CD4-positive, alpha-beta T cell treated with Interleukin-2 at 100 ng/mL for 4 hours (primary cell): ENCODE results near the gene SCARF2.
"Not testable (repeated sequence)": the region's sequence is repeated elsewhere in the genome, so short reads cannot be mapped to it uniquely, and the experiment has no call there.

Experiments used
- DNase-seq: peaks from one replicate; pipeline ENCODE4 v3.0.0-alpha.2; 2020; ENCODE audit warnings: low spot score

The SCARF2 gene

DNA sequence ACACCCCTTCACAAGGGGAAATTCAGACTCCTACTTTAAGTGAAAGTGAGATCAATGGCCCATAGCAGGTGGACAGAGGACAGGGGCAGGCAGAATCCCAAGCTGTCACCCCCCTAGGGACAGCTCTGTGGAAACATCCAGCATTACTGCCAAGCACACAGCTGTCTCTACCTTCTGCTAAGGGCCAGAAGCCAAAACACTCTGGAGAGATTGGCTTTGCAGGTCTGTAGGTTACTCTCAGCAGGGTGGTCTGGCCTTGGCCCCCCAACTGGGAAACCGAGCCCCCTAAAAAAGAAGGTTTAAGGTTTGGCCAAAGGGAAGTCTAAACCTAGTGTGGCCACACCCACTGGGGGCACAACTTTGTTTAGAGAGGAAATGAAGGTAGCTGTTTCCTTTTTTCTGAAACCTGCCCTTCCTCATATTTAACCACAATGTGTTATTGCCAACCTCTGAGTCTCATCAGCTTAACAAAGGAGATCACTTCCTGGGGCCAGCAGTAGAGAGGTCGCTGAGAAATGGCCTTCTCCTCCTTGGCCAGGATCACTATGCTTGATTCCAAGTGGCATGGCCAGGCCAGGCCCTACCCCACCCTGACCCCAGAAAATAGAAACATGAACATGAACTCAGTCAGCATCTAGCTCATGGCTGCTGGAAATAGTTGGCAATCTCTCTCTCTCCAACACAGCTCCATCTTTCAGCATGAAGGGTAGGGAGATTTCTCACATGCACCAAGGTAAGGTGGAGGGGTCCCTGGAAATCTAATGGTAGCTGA, 25.9 kb upstream of the SCARF2 start:
- peak; percentile 64 for DNase-seq

DNA sequence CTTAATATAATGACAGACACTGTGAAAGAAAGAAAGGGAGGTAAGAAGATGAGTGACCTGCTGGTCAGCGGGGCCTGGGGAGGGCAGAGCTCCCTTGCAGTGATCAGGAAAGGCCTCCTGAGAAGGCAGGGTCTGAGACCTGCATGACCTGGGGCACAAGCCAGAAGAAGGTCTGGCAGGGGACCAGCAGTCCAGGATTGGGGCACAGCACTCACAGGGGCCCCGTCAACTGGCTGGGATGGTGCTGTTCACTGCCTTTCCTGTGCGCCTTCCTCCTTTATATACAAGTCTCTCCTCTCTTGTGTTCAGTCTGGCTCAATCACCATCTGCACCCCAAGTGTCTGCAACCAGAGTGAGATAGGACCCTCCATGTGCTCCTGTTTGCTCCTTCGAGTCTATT, 22.2 kb upstream of the SCARF2 start:
- DNase-seq, result no peak

DNA sequence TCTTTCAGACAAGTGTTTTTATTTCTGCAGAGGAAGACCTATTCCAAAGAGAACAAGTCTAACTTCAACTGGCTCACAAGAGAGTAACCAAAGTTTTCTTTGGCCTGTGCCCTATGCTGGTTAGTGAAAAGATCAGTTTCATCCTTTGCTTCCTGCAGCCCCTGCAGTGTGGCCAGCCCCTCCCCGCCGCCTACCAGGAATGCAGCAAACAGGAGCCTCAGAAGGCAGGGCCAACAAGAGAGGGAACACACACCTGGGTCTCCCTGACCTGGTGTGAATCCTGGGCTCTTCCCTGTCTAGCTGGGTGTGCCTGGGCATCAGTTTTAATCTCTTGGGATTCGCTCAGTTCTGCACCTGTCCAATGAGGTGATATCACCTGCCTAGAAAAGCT, 21.5 kb upstream of the SCARF2 start:
- no peak for DNase-seq

DNA sequence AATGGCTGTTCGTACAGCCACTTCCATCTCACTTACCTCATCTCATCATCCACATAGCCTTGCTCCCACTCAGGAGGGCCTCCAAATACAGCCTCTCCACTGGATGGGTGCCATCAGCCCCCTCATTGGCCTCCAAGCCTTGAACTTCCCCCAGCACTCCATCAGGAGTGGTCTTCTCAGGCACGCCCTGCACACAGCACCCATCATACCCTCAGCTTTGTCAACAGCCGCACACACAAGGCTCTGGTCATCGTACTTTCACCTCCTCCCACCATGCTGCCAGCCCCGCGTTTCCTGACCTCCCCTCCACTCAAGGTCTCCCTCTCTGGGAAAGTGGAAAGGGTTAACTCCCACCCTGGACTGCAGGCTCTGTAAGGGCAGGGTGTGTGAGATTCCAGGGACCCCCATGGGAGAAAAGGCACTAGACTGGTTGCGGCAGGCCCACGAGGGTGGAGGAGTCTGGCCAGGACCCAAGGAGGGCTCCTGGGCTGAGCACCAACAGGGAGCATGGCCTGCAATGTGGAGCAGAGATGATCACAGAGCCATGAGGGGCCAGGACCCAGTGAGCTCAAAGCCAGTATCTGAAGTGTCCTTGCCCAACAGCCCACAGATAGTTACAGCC, 21.0 kb upstream of the SCARF2 start:
- DNase-seq, result no peak

DNA sequence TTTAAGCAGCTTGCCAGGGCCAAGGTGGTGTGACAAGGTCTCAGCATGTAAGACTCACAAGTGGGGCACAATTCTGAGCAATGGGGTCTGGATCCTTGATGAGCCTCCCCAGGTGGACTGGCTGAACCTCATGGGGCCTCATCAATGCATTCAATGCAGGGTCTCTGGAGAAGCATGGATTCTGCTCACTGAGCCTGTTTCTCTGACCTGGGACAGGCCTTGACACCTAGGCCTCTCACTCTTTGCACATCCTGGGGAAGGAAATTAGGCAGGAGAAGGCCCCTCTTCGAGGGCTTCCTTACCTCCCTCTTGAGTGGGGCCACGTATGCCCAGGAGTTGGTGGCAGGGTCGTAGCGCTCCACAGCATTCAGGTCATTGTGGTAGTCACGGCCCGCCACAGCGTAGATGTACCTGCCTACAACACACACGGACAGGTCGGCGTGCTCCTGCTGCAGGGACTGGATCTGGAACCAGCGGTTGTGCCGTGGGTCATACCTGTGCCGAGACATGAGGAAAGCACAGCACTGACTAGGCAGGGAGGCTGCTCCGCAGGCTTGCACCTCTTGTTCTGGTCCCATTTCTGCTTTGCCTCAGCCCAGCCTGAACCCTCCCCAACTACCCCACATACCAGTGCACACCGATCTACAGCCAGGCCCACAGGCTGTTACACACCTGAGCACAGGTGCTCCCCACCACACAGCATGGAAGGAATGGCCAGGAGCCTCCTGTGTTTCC, 20.0 kb upstream of the SCARF2 start:
- DNase-seq, result no peak

DNA sequence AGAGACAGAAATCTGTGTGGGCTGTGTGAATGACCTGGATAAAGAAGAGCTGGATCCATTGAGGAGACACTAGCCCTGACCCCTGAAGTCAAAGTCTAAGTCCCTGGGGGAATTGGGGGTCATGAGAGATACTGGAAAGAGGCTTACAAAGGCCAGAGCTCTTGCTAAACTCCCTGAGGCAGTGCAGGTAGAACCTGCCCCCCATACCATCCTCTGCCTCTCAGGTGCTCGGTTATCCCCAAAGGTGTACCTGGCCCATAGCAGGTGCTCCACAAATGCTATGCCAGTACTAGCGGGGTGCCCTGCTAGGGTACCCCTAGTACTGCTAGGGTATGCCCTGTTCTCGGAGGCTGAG, 19.1 kb upstream of the SCARF2 start:
- DNase-seq, result no peak

DNA sequence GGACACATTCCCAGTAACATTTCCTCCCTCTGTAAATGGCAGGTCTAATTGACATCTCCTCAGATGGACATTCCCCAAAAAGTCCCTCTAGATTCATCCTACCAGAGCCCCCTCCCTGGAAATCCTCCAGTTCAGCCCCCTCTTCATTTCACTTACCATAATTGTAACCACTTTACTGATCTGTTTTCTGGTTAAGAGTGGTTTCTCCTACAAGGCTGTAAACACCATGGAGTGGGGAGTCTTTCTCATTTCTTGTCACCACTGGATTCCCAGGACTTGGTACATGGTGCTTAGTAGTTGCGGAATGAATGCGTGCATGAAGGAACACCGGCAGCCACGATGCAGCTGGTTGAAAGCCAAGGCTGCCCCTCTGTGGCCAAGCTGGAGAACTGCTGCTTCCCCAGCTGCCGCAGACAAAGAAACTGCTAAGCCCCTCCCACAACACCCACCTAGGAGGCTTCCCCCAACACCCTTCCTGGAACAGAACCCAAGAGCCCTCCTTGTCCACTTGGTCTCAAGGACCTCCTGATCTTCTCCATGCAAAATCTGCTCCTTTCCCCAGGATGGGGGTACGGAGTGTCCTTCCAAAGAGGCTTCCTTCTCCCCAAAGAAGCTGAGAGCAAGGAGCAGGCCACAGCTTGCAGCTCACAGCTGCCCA, 18.6 kb upstream of the SCARF2 start:
- DNase-seq, result peak; percentile 78

DNA sequence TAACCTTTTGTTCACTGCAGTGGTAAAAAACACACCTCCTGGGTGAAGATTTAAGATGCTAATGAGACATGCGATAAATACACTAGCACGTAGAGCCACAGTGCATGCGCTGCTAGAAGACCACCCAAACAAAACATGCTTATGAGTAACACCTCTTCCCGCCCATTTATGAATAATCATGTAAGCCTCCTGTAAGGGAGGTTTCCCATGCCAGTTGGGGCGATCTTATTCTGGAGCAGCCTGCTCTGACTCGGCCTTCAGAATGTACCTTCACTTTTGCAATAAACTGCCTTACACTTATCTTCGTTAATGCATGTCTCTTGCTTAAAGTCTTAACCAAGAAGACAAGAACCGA, 18.1 kb upstream of the SCARF2 start:
- no peak for DNase-seq

DNA sequence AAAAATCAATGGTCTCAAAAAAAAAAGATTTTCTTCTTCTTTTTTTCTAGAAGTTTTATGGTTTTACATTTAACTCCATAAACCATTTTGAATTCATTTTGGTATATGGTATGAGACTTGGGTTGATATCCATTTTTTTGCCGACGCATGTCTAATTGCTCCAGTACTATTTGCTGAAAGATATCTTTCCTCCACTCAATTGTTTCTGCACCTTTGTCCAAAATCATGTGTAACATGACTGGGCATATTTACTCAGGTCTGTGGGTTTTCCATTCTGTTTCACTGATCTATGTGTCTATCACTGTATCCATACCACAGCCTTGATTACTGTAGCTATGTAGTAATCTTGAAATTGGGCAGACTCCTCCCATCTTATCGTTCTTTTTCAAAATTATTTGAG, 15.6 kb upstream of the SCARF2 start:
- DNase-seq, result no peak

DNA sequence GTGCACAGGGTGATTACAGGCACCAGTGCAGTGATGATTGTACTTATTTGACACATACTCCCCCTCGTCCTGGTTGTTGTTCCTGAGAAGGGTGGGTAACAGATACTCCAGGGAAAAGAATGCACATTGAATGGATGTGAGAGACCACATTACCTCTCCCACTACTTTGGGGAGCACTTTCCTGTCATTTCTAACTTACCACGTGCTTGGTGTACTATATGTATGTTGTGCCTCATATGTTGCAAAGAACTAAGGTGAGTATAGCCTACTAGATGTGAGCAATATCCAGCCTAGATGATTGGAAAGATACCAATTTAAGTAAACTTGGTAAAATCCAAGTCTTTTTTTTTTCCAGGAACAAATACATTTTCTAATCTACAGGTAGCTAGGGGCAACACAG, 14.3 kb upstream of the SCARF2 start:
- DNase-seq, result no peak

DNA sequence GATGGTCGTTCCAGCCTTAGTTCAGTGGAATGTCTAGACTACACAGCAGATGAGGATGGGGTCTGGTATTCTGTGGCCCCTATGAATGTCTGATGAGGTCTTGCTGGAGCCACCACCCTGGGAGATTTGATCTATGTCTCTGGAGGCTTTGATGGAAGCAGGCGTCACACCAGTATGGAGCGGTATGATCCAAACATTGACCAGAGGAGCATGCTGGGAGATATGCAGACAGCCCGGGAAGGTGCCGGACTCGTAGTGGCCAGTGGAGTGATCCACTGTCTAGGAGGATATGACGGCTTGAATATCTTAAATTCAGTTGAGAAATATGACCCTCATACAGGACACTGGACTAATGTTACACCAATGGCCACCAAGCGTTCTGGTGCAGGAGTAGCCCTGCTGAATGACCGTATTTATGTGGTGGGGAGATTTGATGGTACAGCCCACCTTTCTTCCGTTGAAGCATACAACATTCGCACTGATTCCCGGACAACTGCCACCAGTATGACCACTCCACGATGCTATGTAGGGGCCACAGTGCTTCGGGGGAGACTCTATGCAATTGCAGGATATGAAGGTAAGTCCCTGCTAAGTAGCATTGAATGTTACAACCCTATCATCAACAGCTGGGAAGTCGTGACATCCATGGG, 13.6 kb upstream of the SCARF2 start:
- not testable (repeated sequence) for DNase-seq

DNA sequence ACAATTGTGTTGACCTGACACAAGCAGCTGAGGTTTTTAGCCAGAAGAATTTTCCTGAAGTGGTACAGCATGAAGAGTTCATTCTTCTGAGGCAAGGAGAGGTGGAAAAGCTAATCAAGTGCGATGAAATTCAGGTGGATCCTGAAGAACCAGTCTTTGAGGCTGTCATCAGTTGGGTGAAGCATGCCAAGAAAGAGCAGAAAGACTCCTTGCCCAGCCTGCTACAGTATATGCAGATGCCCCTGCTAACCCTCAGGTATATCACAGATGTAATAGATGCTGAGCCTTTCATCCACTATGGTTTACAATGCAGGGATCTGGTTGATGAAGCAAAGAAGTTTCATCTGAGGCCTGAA, 12.9 kb upstream of the SCARF2 start:
- no peak for DNase-seq

DNA sequence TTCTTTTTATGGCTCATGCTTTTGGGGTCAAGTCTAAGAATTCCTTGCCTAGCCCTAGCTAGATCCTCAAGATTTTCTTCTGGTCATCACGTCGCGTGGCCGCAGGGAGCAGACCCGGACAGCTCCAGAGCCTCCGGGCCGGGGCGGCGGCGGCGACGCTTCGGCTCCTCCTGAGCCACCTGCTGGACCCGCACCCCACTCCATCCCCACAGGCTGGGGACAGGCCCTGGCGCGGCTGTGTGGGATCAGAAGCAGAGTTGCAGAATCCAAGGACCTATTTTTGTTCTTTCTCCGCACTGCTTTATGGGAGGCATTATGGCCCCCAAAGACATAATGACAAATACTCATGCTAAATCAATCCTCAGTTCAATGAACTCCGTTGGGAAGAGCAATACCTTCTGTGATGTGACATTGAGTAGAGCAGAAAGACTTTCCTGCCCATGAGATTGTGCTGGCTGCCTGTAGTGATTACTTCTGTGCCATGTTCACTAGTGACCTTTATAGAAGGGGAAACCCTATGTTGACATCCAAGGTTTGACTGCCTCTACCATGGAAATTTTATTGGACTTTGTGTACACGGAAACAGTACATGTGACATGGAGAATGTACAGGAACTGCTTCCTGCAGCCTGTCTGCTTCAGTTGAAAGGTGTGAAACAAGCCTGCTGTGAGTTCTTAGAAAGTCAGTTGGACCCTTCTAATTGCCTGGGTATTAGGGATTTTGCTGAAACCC, 12.4 kb upstream of the SCARF2 start:
- no peak for DNase-seq

DNA sequence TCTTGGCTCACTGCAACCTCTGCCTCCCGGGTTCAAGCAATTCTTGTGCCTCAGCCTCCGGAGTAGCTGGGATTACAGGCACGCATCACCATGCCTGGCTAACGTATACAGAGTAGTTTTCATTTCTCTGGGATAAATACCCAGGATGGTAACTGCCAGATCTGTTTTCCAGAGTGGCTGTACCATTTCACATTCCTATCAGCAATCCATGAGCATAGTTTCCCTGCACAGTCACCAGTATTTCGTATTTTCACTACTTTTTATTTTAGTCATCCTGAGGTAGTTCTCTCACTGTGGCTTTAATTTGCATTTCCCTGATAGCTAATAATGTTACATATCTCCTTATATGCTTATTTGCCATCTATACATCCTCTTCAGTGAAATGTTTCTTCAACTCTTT, 11.0 kb upstream of the SCARF2 start:
- no peak for DNase-seq

DNA sequence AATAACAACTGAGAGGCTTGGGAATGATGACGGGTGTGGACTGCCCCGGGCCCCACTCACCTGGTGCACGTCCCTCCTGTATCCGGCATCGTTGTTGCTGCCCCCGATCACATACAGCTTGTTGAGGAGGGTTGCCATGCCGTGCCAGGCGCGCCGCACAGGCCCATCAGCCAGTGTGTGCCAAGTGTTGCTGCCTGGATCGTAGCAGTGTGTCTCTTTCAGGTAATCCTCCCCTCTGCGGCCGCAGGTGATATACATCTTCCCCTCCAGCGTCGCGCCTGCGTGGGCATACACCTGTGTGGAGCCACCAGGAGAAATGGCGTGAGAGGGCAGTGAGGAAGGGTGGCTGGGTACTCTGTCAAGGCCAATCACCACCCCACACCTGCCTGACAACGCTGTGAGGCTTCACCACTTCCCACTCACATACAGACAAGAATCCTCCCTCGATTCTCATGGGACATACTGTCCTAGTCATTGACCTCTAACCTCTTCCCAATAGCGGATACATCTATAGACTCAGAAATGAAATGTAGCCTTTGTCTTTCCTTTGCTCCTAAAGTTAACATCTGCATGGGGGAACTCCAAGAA, 8.9 kb upstream of the SCARF2 start:
- DNase-seq, result no peak

DNA sequence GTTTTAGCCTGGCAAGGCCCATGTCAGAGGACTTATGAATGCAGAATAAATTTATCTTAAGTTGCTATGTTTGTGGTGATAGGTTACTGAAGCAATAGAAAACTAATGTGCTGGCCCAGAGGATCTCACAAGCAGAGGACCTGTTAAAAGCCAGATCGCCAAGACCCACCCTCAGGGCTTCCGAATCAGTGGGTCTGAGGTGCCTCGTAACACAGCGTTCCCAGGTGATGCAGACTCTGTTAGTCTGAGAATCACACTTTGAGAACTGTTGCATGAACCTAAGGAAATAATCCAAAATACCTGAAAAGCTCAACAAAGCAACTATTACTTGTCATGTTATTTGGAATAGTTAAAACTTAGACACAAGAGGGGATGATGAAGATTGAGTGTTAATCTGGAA, 6.7 kb upstream of the SCARF2 start:
- no peak for DNase-seq

DNA sequence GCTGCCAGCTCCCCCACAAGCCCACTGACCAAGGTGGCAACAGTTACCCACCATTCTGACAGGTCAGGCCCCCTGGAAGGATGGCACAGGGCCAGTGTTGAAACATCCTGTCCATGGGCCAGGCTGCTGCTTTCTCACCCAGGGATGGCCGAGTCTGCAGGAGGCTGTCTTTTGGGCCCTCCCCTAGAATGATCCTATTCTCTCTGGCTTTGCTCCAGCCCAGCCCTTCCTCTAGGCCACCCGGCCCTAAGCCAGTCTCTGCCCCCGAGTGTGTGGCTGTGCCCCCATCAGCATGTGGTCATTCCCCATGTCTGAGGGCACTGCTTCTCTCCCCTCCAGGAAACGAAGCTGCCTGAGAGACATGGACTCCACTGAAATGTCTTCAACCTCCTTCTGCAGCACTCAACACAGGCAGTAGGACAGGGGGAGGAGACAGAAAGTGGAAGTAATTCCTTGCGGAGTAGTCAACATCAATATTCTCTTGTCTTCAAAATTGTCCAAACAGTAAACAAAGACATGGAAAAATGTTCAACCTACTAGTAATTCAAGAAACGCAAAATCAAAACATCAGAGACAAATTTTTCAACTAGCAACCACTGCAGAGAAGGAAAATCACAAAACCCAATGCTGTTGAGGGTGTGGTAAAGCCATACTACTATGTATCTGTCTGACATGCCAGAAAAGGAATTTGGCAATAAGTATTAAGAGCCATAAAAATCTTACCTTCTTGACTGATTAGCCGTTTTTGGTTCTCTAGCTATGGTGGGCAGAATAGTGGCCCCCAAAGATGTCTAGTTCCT, 5.1 kb upstream of the SCARF2 start:
- DNase-seq, result no peak

DNA sequence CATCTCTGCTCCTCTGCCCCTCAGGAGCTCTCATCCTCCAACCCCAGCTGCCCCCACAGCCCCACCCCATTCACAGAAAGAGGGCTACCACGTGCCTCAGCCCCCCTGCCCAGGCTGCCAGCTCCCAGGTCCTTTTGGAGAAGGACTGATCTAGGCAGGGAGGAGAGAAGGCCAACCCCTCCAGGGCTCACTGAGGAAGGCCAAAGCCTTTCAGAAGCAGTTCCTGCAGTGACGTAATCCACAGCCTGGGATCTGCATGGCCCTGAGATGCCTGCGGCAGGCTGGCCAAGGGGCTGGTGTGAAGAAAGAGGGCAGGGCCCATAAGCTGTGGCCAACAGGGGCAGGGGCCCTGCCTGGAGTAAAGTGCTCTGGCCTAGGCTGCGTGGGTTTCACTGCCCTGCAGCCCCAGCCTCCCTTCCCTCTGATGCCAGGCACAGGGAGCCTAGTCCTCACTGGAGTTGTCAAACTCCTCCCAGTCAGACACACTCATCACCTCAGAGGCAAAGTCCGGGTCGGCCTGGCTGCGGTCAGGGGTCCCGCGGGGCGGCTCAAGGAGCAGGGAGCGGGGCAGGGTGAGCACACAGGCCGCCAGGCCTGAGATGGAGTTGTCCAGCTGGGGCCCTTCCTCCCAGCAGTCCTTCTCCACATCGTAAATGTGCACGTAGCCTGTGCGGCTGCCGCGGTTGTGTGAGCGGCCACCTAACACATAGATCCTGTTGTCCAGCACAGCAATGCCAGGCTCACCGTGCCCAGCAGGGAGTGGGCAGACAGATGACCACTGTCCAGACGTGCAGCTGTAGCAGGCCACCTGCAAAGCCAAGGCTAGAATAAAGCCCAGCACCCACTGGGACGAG, 4.2 kb upstream of the SCARF2 start:
- DNase-seq, result no peak
